GM12878 (cell line): ENCODE measurements around the gene TRMT44. TPM values are rescaled to one million over a fixed set of nuclear protein-coding genes. Genes with fewer than 3 reads are reported as not detected.
A peak's percentile ranks its signal among the peaks of the same experiment; 100 is the strongest.

Experiments
- ATAC-seq: fragments of 200-7000 bp; cut with Tn5 transposase; 3 replicates; pipeline ENCODE4 v1.9.1; 2020; ENCODE audit warnings: mild to moderate bottlenecking, moderate library complexity
- BruUV-seq: library from RNA; stranded (reverse); fragments of 400-500 nt; replicated peaks from 2 replicates; lab custom pipeline; 2021; lab: Mats Ljungman, UMichigan
- CTCF ChIA-PET: fragments of 300-600 bp; sonication (Branson Sonifier 250); formaldehyde crosslinking; extraction: SDS; loops from one replicate; lab custom pipeline; 2021; ENCODE audit warnings: inconsistent platforms; lab: Yijun Ruan, JAX
- POLR2A ChIA-PET: fragments of 350-600 bp; formaldehyde crosslinking; extraction: SDS; loops from one replicate; lab custom pipeline; 2021; ENCODE audit warnings: inconsistent platforms; lab: Charles Lee
- RAD21 ChIA-PET: fragments of 300-600 bp; sonication (Branson Sonifier 250); formaldehyde crosslinking; loops from one replicate; lab custom pipeline; 2023; ENCODE audit warnings: antibody characterized with exemption; ENCODE audit not compliant: unreplicated experiment; lab: Charles Lee
- SMC1A ChIA-PET: fragments of 300-600 bp; sonication (Branson Sonifier 250); formaldehyde crosslinking; loops from one replicate; lab custom pipeline; 2023; ENCODE audit not compliant: unreplicated experiment, uncharacterized antibody; lab: Charles Lee
- DNase-seq: peaks from one replicate; pipeline ENCODE4 v3.0.0-alpha.2; 2011; ENCODE audit warnings: low read depth, low spot score
- FAIRE-seq: peaks from 3 replicates; lab custom pipeline; 2011; peaks lifted over from hg19 to GRCh38; lab: Jason Lieb, UNC
- H2AFZ ChIP-seq: 2 replicates; pipeline ENCODE4 v1.6.0; 2011; ENCODE audit warnings: low read depth, low read length, control low read depth; ENCODE audit not compliant: control insufficient read depth
- H3K27ac ChIP-seq: 2 replicates; pipeline ENCODE4 v1.5.1; 2011; ENCODE audit warnings: control low read depth; ENCODE audit not compliant: control insufficient read depth, insufficient read depth
- H3K27me3 ChIP-seq, 2 experiments: replicated peaks in 1 of 2; 2 replicates each; pipeline versions ENCODE4 v1.6.0 to v1.6.1; 2011; ENCODE audit warnings: low read length in 1 of 2; ENCODE audit not compliant: control insufficient read depth in 2 of 2, insufficient read depth in 2 of 2
- H3K36me3 ChIP-seq, 2 experiments: 2 replicates each; pipeline ENCODE4 v1.5.1; 2011; ENCODE audit warnings: low read length in 1 of 2; ENCODE audit not compliant: control insufficient read depth in 2 of 2, insufficient read depth in 2 of 2
- H3K4me1 ChIP-seq: 2 replicates; pipeline ENCODE4 v1.6.1; 2011; ENCODE audit warnings: mild to moderate bottlenecking, low read length, moderate library complexity, mixed read lengths; ENCODE audit not compliant: control insufficient read depth, insufficient read depth
- H3K4me2 ChIP-seq: 2 replicates; pipeline ENCODE4 v1.6.0; 2011; ENCODE audit warnings: control low read depth; ENCODE audit not compliant: control insufficient read depth, insufficient read depth
- H3K4me3 ChIP-seq: fragments of 200-600 bp; sonication (generic); 2 replicates; pipeline ENCODE4 v1.5.1; 2016
- H3K79me2 ChIP-seq: 2 replicates; pipeline ENCODE4 v1.6.0; 2011; ENCODE audit warnings: low read length; ENCODE audit not compliant: control insufficient read depth, insufficient read depth
- H3K9ac ChIP-seq: 2 replicates; pipeline ENCODE4 v1.8.0; 2011; ENCODE audit warnings: low read length, control low read depth, mixed read lengths; ENCODE audit not compliant: control insufficient read depth, insufficient read depth
- H3K9me3 ChIP-seq: replicated peaks from 3 replicates; pipeline ENCODE4 v1.5.1; 2011; ENCODE audit warnings: mild to moderate bottlenecking, low read length; ENCODE audit not compliant: control insufficient read depth, insufficient read depth
- H4K20me1 ChIP-seq: 2 replicates; pipeline ENCODE4 v1.6.0; 2011; ENCODE audit not compliant: control insufficient read depth, insufficient read depth
- ASH2L ChIP-seq: fragments of 300-600, 200-600 bp; sonication (generic); IDR thresholded peaks from 2 replicates; pipeline ENCODE4 v1.6.1; 2017; ENCODE audit warnings: low read depth, mild to moderate bottlenecking, borderline replicate concordance
- BHLHE40 ChIP-seq, 2 experiments: fragments of 450-650 bp in 1 of 2; IDR thresholded peaks; 2 replicates each; pipeline ENCODE4 v1.6.1; 2011 to 2017; ENCODE audit warnings: low read depth in 2 of 2, borderline replicate concordance in 1 of 2, improper control_type of control experiment in 1 of 2, low read length in 1 of 2, mild to moderate bottlenecking in 1 of 2
- BMI1 ChIP-seq: fragments of 450-650 bp; IDR thresholded peaks from 2 replicates; pipeline ENCODE4 v1.6.1; 2016; ENCODE audit warnings: mild to moderate bottlenecking, moderate library complexity, borderline replicate concordance
- EP300 ChIP-seq, 2 experiments: fragments of 150-350 bp in 1 of 2; IDR thresholded peaks; 2 replicates each; pipeline ENCODE4 v1.6.1; 2011 to 2012; ENCODE audit warnings: low read depth in 2 of 2, low read length in 2 of 2, borderline replicate concordance in 1 of 2, improper control_type of control experiment in 1 of 2, inconsistent platforms in 1 of 2; ENCODE audit not compliant: control insufficient read depth in 1 of 2
- EZH2 ChIP-seq: IDR thresholded peaks from 2 replicates; pipeline ENCODE4 v1.6.1; 2012; ENCODE audit warnings: low read depth, mild to moderate bottlenecking, control low read depth, inconsistent platforms, low read length, borderline replicate concordance; ENCODE audit not compliant: control insufficient read depth
- FOXM1 ChIP-seq: IDR thresholded peaks from 2 replicates; pipeline ENCODE4 v1.6.1; 2012; ENCODE audit warnings: low read depth, mild to moderate bottlenecking, inconsistent platforms, low read length, moderate library complexity
- HDAC2 ChIP-seq: fragments of 200-600 bp; sonication (generic); IDR thresholded peaks from 2 replicates; pipeline ENCODE4 v1.6.1; 2017
- IKZF1 ChIP-seq: fragments of 450-650 bp; conservative IDR thresholded peaks from 2 replicates; pipeline ENCODE4 v1.6.1; 2017; ENCODE audit warnings: antibody characterized with exemption, mild to moderate bottlenecking
- IKZF2 ChIP-seq, 2 experiments: fragments of 450-650 bp; IDR thresholded peaks; 2 replicates each; pipeline ENCODE4 v1.6.1; 2017; ENCODE audit warnings: mild to moderate bottlenecking in 2 of 2, moderate library complexity in 2 of 2
- KLF5 ChIP-seq: fragments of 450-650 bp; IDR thresholded peaks from 2 replicates; pipeline ENCODE4 v1.6.1; 2014; ENCODE audit warnings: mild to moderate bottlenecking; ENCODE audit not compliant: partially characterized antibody
- MTA2 ChIP-seq: fragments of 450-650 bp; IDR thresholded peaks from 2 replicates; pipeline ENCODE4 v1.6.1; 2016; ENCODE audit warnings: low read depth, mild to moderate bottlenecking, moderate library complexity
- MTA3 ChIP-seq: IDR thresholded peaks from 2 replicates; pipeline ENCODE4 v1.6.1; 2012; ENCODE audit warnings: low read length, inconsistent platforms, borderline replicate concordance
- NBN ChIP-seq: fragments of 450-650 bp; IDR thresholded peaks from 2 replicates; pipeline ENCODE4 v1.6.1; 2016
- NR2F1 ChIP-seq: fragments of 450-650 bp; conservative IDR thresholded peaks from 2 replicates; pipeline ENCODE4 v1.6.1; 2017; ENCODE audit warnings: mild to moderate bottlenecking
- PAX5 ChIP-seq: IDR thresholded peaks from 2 replicates; pipeline ENCODE4 v1.6.1; 2011; ENCODE audit warnings: low read depth, low read length, borderline replicate concordance
- RCOR1 ChIP-seq: conservative IDR thresholded peaks from 2 replicates; pipeline ENCODE4 v1.6.1; 2012; ENCODE audit warnings: low read depth, low read length, improper control_type of control experiment
- SP1 ChIP-seq: IDR thresholded peaks from one replicate; pipeline ENCODE4 v1.6.1; 2011; ENCODE audit warnings: low read depth, low read length
- YY1 ChIP-seq: IDR thresholded peaks from 2 replicates; pipeline ENCODE4 v1.6.1; 2011; ENCODE audit warnings: low read depth, mild to moderate bottlenecking, low read length
- ZNF622 ChIP-seq: fragments of 450-650 bp; IDR thresholded peaks from 2 replicates; pipeline ENCODE4 v1.6.1; 2017; ENCODE audit warnings: mild to moderate bottlenecking, inconsistent platforms
- WGBS: methylation state at CpG from one replicate; pipeline ENCODE4 v1.1.6; 2016; ENCODE audit warnings: low lambda C conversion rate; ENCODE audit not compliant: insufficient replicate concordance, insufficient coverage; ENCODE audit errors: missing lambda C conversion rate; 5-methylcytosine and 5-hydroxymethylcytosine counted together
- in situ Hi-C: fragments of 300-500 bp; cut with MboI; formaldehyde crosslinking; loops from 9 replicates; pipeline ENCODE4 v1.14.3; 2018; ENCODE audit warnings: mixed read lengths
- intact Hi-C: fragments of 100-400 bp; cut with micrococcal nuclease; formaldehyde crosslinking; loops from one replicate; pipeline ENCODE4 v1.14.2; 2022; ENCODE audit not compliant: unreplicated experiment
- polyA plus RNA-seq, 11 experiments: library from polyadenylated mRNA; depleted of rRNA in 4 of 11; unstranded in 6 of 11; stranded (reverse) in 5 of 11; fragments of >200 nt; fragmentation: Nextera tagmentation in 4 of 11; fragmentation: Illumina TruSeq in 1 of 11; extraction: Ambion mirVana in 4 of 11; extraction: Trizol in 1 of 11; gene quantifications; 1 replicate in 1 of 11; 2 replicates in 10 of 11; pipeline versions ENCODE4 v1.2.1 to v1.2.3, GENCODE V29; 2011 to 2016; ENCODE audit warnings: inconsistent platforms in 2 of 11, missing spikeins in 2 of 11, low read depth in 1 of 11
- total RNA-seq, 4 experiments: library from RNA; depleted of rRNA in 3 of 4; stranded (reverse); fragments of >200 nt in 3 of 4; fragmentation: Illumina TruSeq in 1 of 4; extraction: Trizol in 1 of 4; gene quantifications; 2 replicates each; pipeline versions ENCODE4 v1.2.1 to v1.2.3, GENCODE V29; 2013 to 2021
- TF ChIP-seq, protein P1 (sequence below): IDR thresholded peaks from 2 replicates; pipeline ENCODE4 v1.6.1; 2012; ENCODE audit warnings: improper control_type of control experiment, low read depth, low read length; ENCODE audit not compliant: insufficient replicate concordance

The TRMT44 gene
- total and polyA plus RNA-seq, 10 of the 15 experiments (the other 5 are each of a cell fraction or from before 2014, with no cell fraction given) = 1.3 to 18.5 (median 10.1) TPM

DNA sequence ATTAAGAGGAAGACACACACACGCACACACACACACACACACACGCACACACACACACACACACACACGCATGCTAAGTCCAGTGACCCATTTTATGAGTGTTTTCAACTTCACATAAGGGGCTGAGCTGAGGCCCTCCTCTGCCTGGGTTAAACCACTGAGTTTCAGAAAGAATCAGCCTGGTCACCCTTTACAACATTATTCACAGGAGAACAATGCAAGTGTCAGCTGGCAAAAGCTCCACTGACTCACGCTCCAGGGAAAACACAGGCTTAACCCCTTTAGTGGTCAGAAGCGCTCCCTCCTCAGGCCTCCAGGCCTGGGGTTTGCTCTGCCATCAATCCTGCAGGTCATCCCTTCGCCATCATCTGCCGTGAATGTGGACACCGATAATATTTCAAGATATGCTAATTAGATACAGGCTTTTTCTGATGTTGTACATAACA, 47.0 kb upstream of the TRMT44 start:
- H3K9me3 ChIP-seq = 0 out of 3 replicates have a peak, but pooled peaks cover 2% of the 10 kb centered on the region
- H3K4me1 ChIP-seq = peaks cover 14% of the 10 kb centered on the region
- SMC1A ChIA-PET = interaction anchor here (0.7 kb wide), 1 partner anchor 9 kb away, joined by 3 read pairs; no protein-coding TSS in a partner anchor
- H3K9ac ChIP-seq = no peak overlapping the region
- intact Hi-C loops = no loop called here
- H3K4me3 ChIP-seq = no peak overlapping the region
- CTCF ChIA-PET = interaction anchor here (4.1 kb wide), 1 partner anchor 9 kb away, joined by 15 read pairs; no protein-coding TSS in a partner anchor
- H2AFZ ChIP-seq = no peak overlapping the region
- no peaks in the 10 kb centered on the region for H3K79me2 ChIP-seq
- H3K27me3 ChIP-seq = no peaks in the 10 kb centered on the region
- in situ Hi-C loops = no loop called here
- peak; percentile 74 for ATAC-seq
- H3K4me2 ChIP-seq = no peak overlapping the region
- 50% methylated on average over 8 of the region's 8 CpGs for WGBS
- no peak for FAIRE-seq
- peaks cover 4 to 7% of the 10 kb centered on the region in 2 experiments; a peak in 3 of 4 replicates for H3K36me3 ChIP-seq
- DNase-seq = no peak
- H3K27ac ChIP-seq = no peak overlapping the region
- H4K20me1 ChIP-seq = no peaks in the 10 kb centered on the region
- RAD21 ChIA-PET = no interaction called here
- POLR2A ChIA-PET = interaction anchor here (0.5 to 0.7 kb wide), 2 partner anchors 26 to 76 kb away, joined by 3 to 6 read pairs; no protein-coding TSS in a partner anchor
- BruUV-seq = no TSS peak
- TF ChIP-seq IKZF1 = peak; percentile 55
- TF ChIP-seq MTA3 = no peak
- TF ChIP-seq ASH2L = no peak
- TF ChIP-seq KLF5 = no peak
- TF ChIP-seq YY1 = no peak
- TF ChIP-seq PAX5 = 0 out of 2 replicates have a peak, but pooled peaks have one; percentile 24
- TF ChIP-seq BMI1 = 0 out of 2 replicates have a peak, but pooled peaks have one; percentile 32
- TF ChIP-seq ZNF622 = no peak
- TF ChIP-seq, protein P1, sequence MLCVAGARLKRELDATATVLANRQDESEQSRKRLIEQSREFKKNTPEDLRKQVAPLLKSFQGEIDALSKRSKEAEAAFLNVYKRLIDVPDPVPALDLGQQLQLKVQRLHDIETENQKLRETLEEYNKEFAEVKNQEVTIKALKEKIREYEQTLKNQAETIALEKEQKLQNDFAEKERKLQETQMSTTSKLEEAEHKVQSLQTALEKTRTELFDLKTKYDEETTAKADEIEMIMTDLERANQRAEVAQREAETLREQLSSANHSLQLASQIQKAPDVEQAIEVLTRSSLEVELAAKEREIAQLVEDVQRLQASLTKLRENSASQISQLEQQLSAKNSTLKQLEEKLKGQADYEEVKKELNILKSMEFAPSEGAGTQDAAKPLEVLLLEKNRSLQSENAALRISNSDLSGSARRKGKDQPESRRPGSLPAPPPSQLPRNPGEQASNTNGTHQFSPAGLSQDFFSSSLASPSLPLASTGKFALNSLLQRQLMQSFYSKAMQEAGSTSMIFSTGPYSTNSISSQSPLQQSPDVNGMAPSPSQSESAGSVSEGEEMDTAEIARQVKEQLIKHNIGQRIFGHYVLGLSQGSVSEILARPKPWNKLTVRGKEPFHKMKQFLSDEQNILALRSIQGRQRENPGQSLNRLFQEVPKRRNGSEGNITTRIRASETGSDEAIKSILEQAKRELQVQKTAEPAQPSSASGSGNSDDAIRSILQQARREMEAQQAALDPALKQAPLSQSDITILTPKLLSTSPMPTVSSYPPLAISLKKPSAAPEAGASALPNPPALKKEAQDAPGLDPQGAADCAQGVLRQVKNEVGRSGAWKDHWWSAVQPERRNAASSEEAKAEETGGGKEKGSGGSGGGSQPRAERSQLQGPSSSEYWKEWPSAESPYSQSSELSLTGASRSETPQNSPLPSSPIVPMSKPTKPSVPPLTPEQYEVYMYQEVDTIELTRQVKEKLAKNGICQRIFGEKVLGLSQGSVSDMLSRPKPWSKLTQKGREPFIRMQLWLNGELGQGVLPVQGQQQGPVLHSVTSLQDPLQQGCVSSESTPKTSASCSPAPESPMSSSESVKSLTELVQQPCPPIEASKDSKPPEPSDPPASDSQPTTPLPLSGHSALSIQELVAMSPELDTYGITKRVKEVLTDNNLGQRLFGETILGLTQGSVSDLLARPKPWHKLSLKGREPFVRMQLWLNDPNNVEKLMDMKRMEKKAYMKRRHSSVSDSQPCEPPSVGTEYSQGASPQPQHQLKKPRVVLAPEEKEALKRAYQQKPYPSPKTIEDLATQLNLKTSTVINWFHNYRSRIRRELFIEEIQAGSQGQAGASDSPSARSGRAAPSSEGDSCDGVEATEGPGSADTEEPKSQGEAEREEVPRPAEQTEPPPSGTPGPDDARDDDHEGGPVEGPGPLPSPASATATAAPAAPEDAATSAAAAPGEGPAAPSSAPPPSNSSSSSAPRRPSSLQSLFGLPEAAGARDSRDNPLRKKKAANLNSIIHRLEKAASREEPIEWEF = no peak
- TF ChIP-seq EP300 (IDR thresholded peaks at IDR 0.05; ENCODE audit: borderline replicate concordance in 1 of 2, control insufficient read depth in 1 of 2, low read depth in 2 of 2, low read length in 2 of 2) = peak in 1 of 2 experiments; percentile 51; a peak in 1 of 4 replicates
- peak; percentile 72; the same call in 1 of the 2 replicates for TF ChIP-seq NR2F1
- no peak for TF ChIP-seq EZH2
- 0 out of 2 replicates have a peak, but pooled peaks have one; percentile 59 for TF ChIP-seq NBN
- TF ChIP-seq FOXM1 = no peak
- TF ChIP-seq IKZF2 (IDR thresholded peaks at IDR 0.05) = peak; percentile 59 to 63; a peak in 3 of 4 replicates
- peak; percentile 21 for TF ChIP-seq SP1
- TF ChIP-seq MTA2 = peak; percentile 75
- no peak for TF ChIP-seq RCOR1
- no peak for TF ChIP-seq HDAC2
- peak; percentile 18 to 59; a peak in 2 of 4 replicates for TF ChIP-seq BHLHE40 (IDR thresholded peaks at IDR 0.05; ENCODE audit: borderline replicate concordance in 1 of 2, low read depth in 2 of 2, low read length in 1 of 2)
